Measurements from ENCODE around the gene LDAF1. TPM values are rescaled to one million over a fixed set of nuclear protein-coding genes. Genes with fewer than 3 reads are reported as not detected.
"Not testable (repeated sequence)": the region's sequence is repeated elsewhere in the genome, so short reads cannot be mapped to it uniquely, and the experiment has no call there.

Gene LDAF1
- 10 to 100 TPM; 13.3 to 14.5 TPM for total RNA-seq

- DNase-seq, result peak; percentile 86
- intact Hi-C loops (cut with micrococcal nuclease), result loop anchor here (1.0 to 10.0 kb wide), 5 partner anchors 26 to 1162 kb away; partner anchors contain the start of gene POLR3E
- peaks cover 3% of the 10 kb centered on the region for H3K36me3 Mint-ChIP-seq (ENCODE audit: low read depth)
- H3K4me1 Mint-ChIP-seq (ENCODE audit: low read depth), result peaks cover 26% of the 10 kb centered on the region
- no peaks in the 10 kb centered on the region for H3K9me3 Mint-ChIP-seq
- CTCF ChIA-PET, result interaction anchor here (0.5 to 5.8 kb wide), 5 partner anchors 9 to 283 kb away, joined by 3 to 42 read pairs (median 4); partner anchors contain the start of gene CRYM
- peak within 1 kb of the TSS; percentile 88 for H3K4me3 Mint-ChIP-seq
- no peak within 1 kb of the TSS for H3K27ac Mint-ChIP-seq
- no peaks in the 10 kb centered on the region for H3K27me3 Mint-ChIP-seq (ENCODE audit: low read depth)
These were observed at the start of gene LDAF1 for GRCh38 chr16:21158208-21159110. Gene LDAF1, plus strand, starts transcription at chr16:21158674. Its CDS starts 2,509 bp downstream, at chr16:21161183.

- Mint-ChIP-seq H3K36me3 (ENCODE audit: low read depth) (peaks cover 14% of the 10 kb centered on the region), H3K4me1 (ENCODE audit: low read depth) (peaks cover 13% of the 10 kb centered on the region)
- intact Hi-C loops (cut with micrococcal nuclease); H3K4me3 Mint-ChIP-seq; CTCF ChIA-PET; DNase-seq; H3K9me3 Mint-ChIP-seq; H3K27me3 Mint-ChIP-seq (ENCODE audit: low read depth); H3K27ac Mint-ChIP-seq: not testable (repeated sequence)
These were observed 42.9 kb upstream of the LDAF1 start for GRCh38 chr16:21115551-21115950.

GRCh38 chr16:21116148-21116693, 42.3 kb upstream of the LDAF1 start:
- peaks cover 8% of the 10 kb centered on the region for H3K9me3 Mint-ChIP-seq
- CTCF ChIA-PET, result no interaction called here
- H3K27me3 Mint-ChIP-seq (ENCODE audit: low read depth), result no peaks in the 10 kb centered on the region
- H3K27ac Mint-ChIP-seq, result peak overlapping the region; percentile 42
- H3K4me1 Mint-ChIP-seq (ENCODE audit: low read depth), result peaks cover 13% of the 10 kb centered on the region
- intact Hi-C loops (cut with micrococcal nuclease), result no loop called here
- DNase-seq, result peak; percentile 39
- H3K4me3 Mint-ChIP-seq, result peak overlapping the region; percentile 72
- peaks cover 14% of the 10 kb centered on the region for H3K36me3 Mint-ChIP-seq (ENCODE audit: low read depth)

GRCh38 chr16:21117567-21117966, 40.9 kb upstream of the LDAF1 start:
- no peaks in the 10 kb centered on the region for H3K27me3 Mint-ChIP-seq (ENCODE audit: low read depth)
- no peak overlapping the region for H3K27ac Mint-ChIP-seq
- CTCF ChIA-PET, result interaction anchor here (0.8 kb wide), 1 partner anchor 292 kb away, joined by 3 read pairs; no protein-coding TSS in a partner anchor
- no peak for DNase-seq
- H3K4me1 Mint-ChIP-seq (ENCODE audit: low read depth), result peaks cover 13% of the 10 kb centered on the region
- peaks cover 14% of the 10 kb centered on the region for H3K36me3 Mint-ChIP-seq (ENCODE audit: low read depth)
- peaks cover 8% of the 10 kb centered on the region for H3K9me3 Mint-ChIP-seq
- intact Hi-C loops (cut with micrococcal nuclease), result no loop called here
- H3K4me3 Mint-ChIP-seq, result peak overlapping the region; percentile 7

GRCh38 chr16:21120976-21121520, 37.4 kb upstream of the LDAF1 start:
- intact Hi-C loops (cut with micrococcal nuclease), result no loop called here
- H3K27me3 Mint-ChIP-seq (ENCODE audit: low read depth), result no peaks in the 10 kb centered on the region
- peaks cover 5% of the 10 kb centered on the region for H3K9me3 Mint-ChIP-seq
- DNase-seq, result no peak
- CTCF ChIA-PET, result interaction anchor here (0.6 to 0.7 kb wide), 2 partner anchors 135 to 336 kb away, joined by 3 read pairs; no protein-coding TSS in a partner anchor
- H3K4me3 Mint-ChIP-seq, result no peak overlapping the region
- no peak overlapping the region for H3K27ac Mint-ChIP-seq
- H3K4me1 Mint-ChIP-seq (ENCODE audit: low read depth), result peaks cover 13% of the 10 kb centered on the region
- H3K36me3 Mint-ChIP-seq (ENCODE audit: low read depth), result peaks cover 20% of the 10 kb centered on the region

- Mint-ChIP-seq H3K27ac (no peak overlapping the region), H3K9me3 (no peaks in the 10 kb centered on the region), H3K27me3 (ENCODE audit: low read depth) (no peaks in the 10 kb centered on the region), H3K4me1 (ENCODE audit: low read depth) (no peaks in the 10 kb centered on the region), H3K36me3 (ENCODE audit: low read depth) (peaks cover 10% of the 10 kb centered on the region), H3K4me3 (no peak overlapping the region)
- CTCF ChIA-PET, result interaction anchor here (0.6 kb wide), 1 partner anchor 64 kb away, joined by 4 read pairs; no protein-coding TSS in a partner anchor
- intact Hi-C loops (cut with micrococcal nuclease), result no loop called here
- DNase-seq, result no peak
These were observed 33.3 kb upstream of the LDAF1 start for GRCh38 chr16:21125191-21125590.

- Mint-ChIP-seq H3K4me3 (no peak overlapping the region), H3K4me1 (ENCODE audit: low read depth) (no peaks in the 10 kb centered on the region), H3K36me3 (ENCODE audit: low read depth) (peaks cover 10% of the 10 kb centered on the region), H3K27me3 (ENCODE audit: low read depth) (peaks cover 3% of the 10 kb centered on the region), H3K9me3 (no peaks in the 10 kb centered on the region), H3K27ac (no peak overlapping the region)
- intact Hi-C loops (cut with micrococcal nuclease), result no loop called here
- no peak for DNase-seq
- CTCF ChIA-PET, result interaction anchor here (0.6 kb wide), 2 partner anchors 23 to 348 kb away, joined by 3 read pairs; no protein-coding TSS in a partner anchor
These were observed 32.0 kb upstream of the LDAF1 start for GRCh38 chr16:21126518-21126917.

- DNase-seq, result no peak
- intact Hi-C loops (cut with micrococcal nuclease), result no loop called here
- Mint-ChIP-seq H3K27ac (no peak overlapping the region), H3K27me3 (ENCODE audit: low read depth) (peaks cover 3% of the 10 kb centered on the region), H3K4me3 (no peak overlapping the region), H3K9me3 (no peaks in the 10 kb centered on the region), H3K4me1 (ENCODE audit: low read depth) (no peaks in the 10 kb centered on the region), H3K36me3 (ENCODE audit: low read depth) (peaks cover 10% of the 10 kb centered on the region)
- CTCF ChIA-PET, result interaction anchor here (0.6 kb wide), 1 partner anchor 27 kb away, joined by 3 read pairs; no protein-coding TSS in a partner anchor
These were observed 29.5 kb upstream of the LDAF1 start for GRCh38 chr16:21128991-21129390.

- intact Hi-C loops (cut with micrococcal nuclease), result no loop called here
- no peak overlapping the region for H3K4me3 Mint-ChIP-seq
- peaks cover 3% of the 10 kb centered on the region for H3K27me3 Mint-ChIP-seq (ENCODE audit: low read depth)
- H3K27ac Mint-ChIP-seq, result no peak overlapping the region
- no peaks in the 10 kb centered on the region for H3K9me3 Mint-ChIP-seq
- H3K4me1 Mint-ChIP-seq (ENCODE audit: low read depth), result no peaks in the 10 kb centered on the region
- no peak for DNase-seq
- H3K36me3 Mint-ChIP-seq (ENCODE audit: low read depth), result peaks cover 4% of the 10 kb centered on the region
- CTCF ChIA-PET, result interaction anchor here (0.6 to 0.7 kb wide), 2 partner anchors 11 to 26 kb away, joined by 3 to 4 read pairs; no protein-coding TSS in a partner anchor
These were observed 27.7 kb upstream of the LDAF1 start for GRCh38 chr16:21130811-21131210.

GRCh38 chr16:21134053-21134452, 24.4 kb upstream of the LDAF1 start:
- Mint-ChIP-seq H3K27ac (no peak overlapping the region), H3K4me1 (ENCODE audit: low read depth) (no peaks in the 10 kb centered on the region), H3K36me3 (ENCODE audit: low read depth) (no peaks in the 10 kb centered on the region), H3K9me3 (peaks cover 2% of the 10 kb centered on the region), H3K27me3 (ENCODE audit: low read depth) (peaks cover 3% of the 10 kb centered on the region), H3K4me3 (no peak overlapping the region)
- intact Hi-C loops (cut with micrococcal nuclease), result no loop called here
- no peak for DNase-seq
- CTCF ChIA-PET, result no interaction called here

GRCh38 chr16:21145738-21146137, 12.7 kb upstream of the LDAF1 start:
- Mint-ChIP-seq H3K27ac (no peak overlapping the region), H3K4me1 (ENCODE audit: low read depth) (no peaks in the 10 kb centered on the region), H3K27me3 (ENCODE audit: low read depth) (peaks cover 3% of the 10 kb centered on the region), H3K9me3 (peaks cover 4% of the 10 kb centered on the region), H3K4me3 (no peak overlapping the region), H3K36me3 (ENCODE audit: low read depth) (peaks cover under 1% of the 10 kb centered on the region)
- DNase-seq, result no peak
- intact Hi-C loops (cut with micrococcal nuclease), result no loop called here
- CTCF ChIA-PET, result no interaction called here

GRCh38 chr16:21150375-21151001, 8.0 kb upstream of the LDAF1 start, which contains the start of gene DNAH3:
Gene DNAH3, minus strand, starts transcription at chr16:21150846. Its CDS starts 527 bp downstream, at chr16:21150319.
- Mint-ChIP-seq H3K4me1 (ENCODE audit: low read depth) (no peaks in the 10 kb centered on the region), H3K27ac (no peak within 1 kb of the TSS), H3K9me3 (no peaks in the 10 kb centered on the region), H3K36me3 (ENCODE audit: low read depth) (no peaks in the 10 kb centered on the region), H3K4me3 (no peak within 1 kb of the TSS), H3K27me3 (ENCODE audit: low read depth) (peaks cover 3% of the 10 kb centered on the region)
- CTCF ChIA-PET, result interaction anchor here (0.7 to 1.0 kb wide), 2 partner anchors 102 to 300 kb away, joined by 3 read pairs; no protein-coding TSS in a partner anchor
- no peak for DNase-seq
- intact Hi-C loops (cut with micrococcal nuclease), result loop anchor here (10.0 kb wide), 1 partner anchor 306 kb away; no protein-coding TSS in a partner anchor
